Measurements from ENCODE around the gene MOB3A. TPM values are rescaled to one million over a fixed set of nuclear protein-coding genes. Genes with fewer than 3 reads are reported as not detected.

Gene MOB3A
- polyA plus RNA-seq (2012; ENCODE audit: missing spikeins), result 113 TPM

- FAIRE-seq (no peak), DNase-seq (ENCODE audit: insufficient read length) (peak; percentile 74)
- peak; percentile 68; the same call in 1 of the 2 replicates for TF ChIP-seq POLR2A (IDR thresholded peaks at IDR 0.05; ENCODE audit: low read depth, low read length)
- TF ChIP-seq POLR2AphosphoS5 (IDR thresholded peaks at IDR 0.05; ENCODE audit: low read depth, low read length), result no peak
- peak; percentile 88 for TF ChIP-seq TAF1 (IDR thresholded peaks at IDR 0.05; ENCODE audit: borderline replicate concordance, low read depth, low read length)
Observed at GRCh38 chr19:2096034-2096479, at the start of gene MOB3A. Gene MOB3A, minus strand, starts transcription at chr19:2096326. Its CDS starts 17,766 bp downstream, at chr19:2078560.

- FAIRE-seq, result no peak
- TF ChIP-seq POLR2A (IDR thresholded peaks at IDR 0.05; ENCODE audit: low read depth, low read length) (no peak), POLR2AphosphoS5 (IDR thresholded peaks at IDR 0.05; ENCODE audit: low read depth, low read length) (no peak), TAF1 (IDR thresholded peaks at IDR 0.05; ENCODE audit: borderline replicate concordance, low read depth, low read length) (no peak)
- DNase-seq (ENCODE audit: insufficient read length), result no peak
Observed at GRCh38 chr19:2145831-2146241, 49.7 kb upstream of the MOB3A start.

- FAIRE-seq, result no peak
- TF ChIP-seq POLR2AphosphoS5 (IDR thresholded peaks at IDR 0.05; ENCODE audit: low read depth, low read length), result no peak
- TF ChIP-seq TAF1 (IDR thresholded peaks at IDR 0.05; ENCODE audit: borderline replicate concordance, low read depth, low read length), result no peak
- no peak for TF ChIP-seq POLR2A (IDR thresholded peaks at IDR 0.05; ENCODE audit: low read depth, low read length)
- DNase-seq (ENCODE audit: insufficient read length), result no peak
Observed at GRCh38 chr19:2144190-2144589, 48.1 kb upstream of the MOB3A start.

GRCh38 chr19:2142173-2142829 lies 46.2 kb upstream of the MOB3A start:
- no peak for FAIRE-seq
- no peak for TF ChIP-seq POLR2AphosphoS5 (IDR thresholded peaks at IDR 0.05; ENCODE audit: low read depth, low read length)
- no peak for TF ChIP-seq POLR2A (IDR thresholded peaks at IDR 0.05; ENCODE audit: low read depth, low read length)
- no peak for TF ChIP-seq TAF1 (IDR thresholded peaks at IDR 0.05; ENCODE audit: borderline replicate concordance, low read depth, low read length)

GRCh38 chr19:2140138-2140569 lies 44.0 kb upstream of the MOB3A start:
- no peak for TF ChIP-seq TAF1 (IDR thresholded peaks at IDR 0.05; ENCODE audit: borderline replicate concordance, low read depth, low read length)
- no peak for TF ChIP-seq POLR2A (IDR thresholded peaks at IDR 0.05; ENCODE audit: low read depth, low read length)
- no peak for TF ChIP-seq POLR2AphosphoS5 (IDR thresholded peaks at IDR 0.05; ENCODE audit: low read depth, low read length)
- DNase-seq (ENCODE audit: insufficient read length) (no peak), FAIRE-seq (no peak)

More at GRCh38 chr19:2142173-2142829, 46.2 kb upstream of the MOB3A start:
- DNase-seq (ENCODE audit: insufficient read length), result no peak

- FAIRE-seq (no peak), DNase-seq (ENCODE audit: insufficient read length) (no peak)
- TF ChIP-seq POLR2A (IDR thresholded peaks at IDR 0.05; ENCODE audit: low read depth, low read length), result 0 out of 2 replicates have a peak, but pooled peaks have one; percentile 14
- no peak for TF ChIP-seq TAF1 (IDR thresholded peaks at IDR 0.05; ENCODE audit: borderline replicate concordance, low read depth, low read length)
- TF ChIP-seq POLR2AphosphoS5 (IDR thresholded peaks at IDR 0.05; ENCODE audit: low read depth, low read length), result no peak
Observed at GRCh38 chr19:2139385-2140137, 43.4 kb upstream of the MOB3A start.

GRCh38 chr19:2138061-2138728 lies 42.1 kb upstream of the MOB3A start:
- TF ChIP-seq TAF1 (IDR thresholded peaks at IDR 0.05; ENCODE audit: borderline replicate concordance, low read depth, low read length) (no peak), POLR2A (IDR thresholded peaks at IDR 0.05; ENCODE audit: low read depth, low read length) (no peak), POLR2AphosphoS5 (IDR thresholded peaks at IDR 0.05; ENCODE audit: low read depth, low read length) (no peak)
- no peak for FAIRE-seq
- DNase-seq (ENCODE audit: insufficient read length), result no peak

GRCh38 chr19:2136796-2137195 lies 40.7 kb upstream of the MOB3A start:
- FAIRE-seq (no peak), DNase-seq (ENCODE audit: insufficient read length) (no peak)

GRCh38 chr19:2135474-2136402 lies 39.6 kb upstream of the MOB3A start:
- no peak for TF ChIP-seq POLR2A (IDR thresholded peaks at IDR 0.05; ENCODE audit: low read depth, low read length)
- TF ChIP-seq POLR2AphosphoS5 (IDR thresholded peaks at IDR 0.05; ENCODE audit: low read depth, low read length), result no peak
- no peak for TF ChIP-seq TAF1 (IDR thresholded peaks at IDR 0.05; ENCODE audit: borderline replicate concordance, low read depth, low read length)
- no peak for FAIRE-seq
- no peak for DNase-seq (ENCODE audit: insufficient read length)

More at GRCh38 chr19:2136796-2137195, 40.7 kb upstream of the MOB3A start:
- TF ChIP-seq POLR2A (IDR thresholded peaks at IDR 0.05; ENCODE audit: low read depth, low read length), result no peak
- TF ChIP-seq TAF1 (IDR thresholded peaks at IDR 0.05; ENCODE audit: borderline replicate concordance, low read depth, low read length), result no peak
- no peak for TF ChIP-seq POLR2AphosphoS5 (IDR thresholded peaks at IDR 0.05; ENCODE audit: low read depth, low read length)

GRCh38 chr19:2132731-2133490 lies 36.8 kb upstream of the MOB3A start:
- TF ChIP-seq POLR2A (IDR thresholded peaks at IDR 0.05; ENCODE audit: low read depth, low read length) (no peak), POLR2AphosphoS5 (IDR thresholded peaks at IDR 0.05; ENCODE audit: low read depth, low read length) (no peak), TAF1 (IDR thresholded peaks at IDR 0.05; ENCODE audit: borderline replicate concordance, low read depth, low read length) (no peak)
- DNase-seq (ENCODE audit: insufficient read length) (no peak), FAIRE-seq (no peak)

All from GM12892 (cell line).